GM18508 (cell line): Measurements from ENCODE around the gene ENAM.
"Not testable (repeated sequence)": the region's sequence is repeated elsewhere in the genome, so short reads cannot be mapped to it uniquely, and the experiment has no call there.

ENCODE experiments used
- ATAC-seq: cut with Tn5 transposase; IDR thresholded peaks from one replicate; pipeline ENCODE4 v1.9.1; 2021; ENCODE audit warnings: moderate number of reproducible peaks; ENCODE audit not compliant: insufficient read depth, unreplicated experiment

Gene ENAM

GRCh38 chr4:70671091-70671490 lies 42.5 kb downstream of the ENAM start:
- no peak for ATAC-seq

- no peak for ATAC-seq
Measured at GRCh38 chr4:70674191-70674590, 45.6 kb downstream of the ENAM start.

- ATAC-seq = no peak
Measured at GRCh38 chr4:70674731-70675130, 46.2 kb downstream of the ENAM start.

GRCh38 chr4:70676554-70677090 lies 48.1 kb downstream of the ENAM start:
- ATAC-seq = no peak

GRCh38 chr4:70678383-70678999 lies 49.9 kb downstream of the ENAM start:
- peak; percentile 62 for ATAC-seq

- ATAC-seq = no peak
Measured at GRCh38 chr4:70680934-70681333, 52.4 kb downstream of the ENAM start.

- no peak for ATAC-seq
Measured at GRCh38 chr4:70681704-70682103, 53.2 kb downstream of the ENAM start.

- ATAC-seq = not testable (repeated sequence)
Measured at GRCh38 chr4:70682142-70682541, 53.6 kb downstream of the ENAM start.

GRCh38 chr4:70687392-70687791 lies 58.8 kb downstream of the ENAM start:
- ATAC-seq = peak; percentile 1

- ATAC-seq = peak; percentile 85
Measured at GRCh38 chr4:70687821-70688794, 59.6 kb downstream of the ENAM start, which contains the start of gene UTP3. Gene UTP3 (plus strand): TSS chr4:70688532. CDS start chr4:70688678, 146 bp downstream.

GRCh38 chr4:70688795-70689231 lies 60.3 kb downstream of the ENAM start:
- ATAC-seq = no peak

GRCh38 chr4:70691661-70692060 lies 63.1 kb downstream of the ENAM start:
- no peak for ATAC-seq

- not testable (repeated sequence) for ATAC-seq
Measured at GRCh38 chr4:70694633-70695032, 66.1 kb downstream of the ENAM start.
